Activated T-helper 2 cell treated with anti-CD3 and anti-CD28 coated beads, Interferon-gamma antibody, Interleukin-2, Interleukin-4, amounts not matched to agents 10 μg/mL and 5 μg/mL and 100 μg/mL, durations not matched to agents 14 hours and 24 hours and 36 hours (primary cell): ENCODE results near the gene TMEM222. TPM values are rescaled to one million over a fixed set of nuclear protein-coding genes. Genes with fewer than 3 reads are reported as not detected.
A peak's percentile ranks its signal among the peaks of the same experiment; 100 is the strongest.

ENCODE experiments used
- DNase-seq: peaks from one replicate; pipeline ENCODE4 v3.0.0; 2021; ENCODE audit warnings: low spot score
- H3K27ac Mint-ChIP-seq: one replicate; pipeline ENCODE4 v1.8.0; 2021; ENCODE audit warnings: mixed read lengths
- H3K27me3 Mint-ChIP-seq: one replicate; pipeline ENCODE4 v1.8.0; 2021; ENCODE audit warnings: low read depth, mixed read lengths
- H3K36me3 Mint-ChIP-seq: one replicate; pipeline ENCODE4 v1.8.0; 2021; ENCODE audit warnings: low read depth, mixed read lengths
- H3K4me1 Mint-ChIP-seq: one replicate; pipeline ENCODE4 v1.8.0; 2021; ENCODE audit warnings: low read depth, mixed read lengths
- H3K4me3 Mint-ChIP-seq: one replicate; pipeline ENCODE4 v1.8.0; 2021; ENCODE audit warnings: low read depth, mild to moderate bottlenecking, moderate library complexity, mixed read lengths
- H3K9me3 Mint-ChIP-seq: one replicate; pipeline ENCODE4 v1.8.0; 2021; ENCODE audit warnings: mixed read lengths
- intact Hi-C: fragments of 100-400 bp; cut with micrococcal nuclease; formaldehyde crosslinking; loops from one replicate; pipeline ENCODE4 v1.15.1; 2023
- total RNA-seq: library from RNA; stranded (reverse); gene quantifications from 2 replicates; pipeline ENCODE4 v1.2.3, GENCODE V29; 2022

Gene TMEM222
- total RNA-seq, 1 donor from 2014 or later: 35.7 TPM

DNA sequence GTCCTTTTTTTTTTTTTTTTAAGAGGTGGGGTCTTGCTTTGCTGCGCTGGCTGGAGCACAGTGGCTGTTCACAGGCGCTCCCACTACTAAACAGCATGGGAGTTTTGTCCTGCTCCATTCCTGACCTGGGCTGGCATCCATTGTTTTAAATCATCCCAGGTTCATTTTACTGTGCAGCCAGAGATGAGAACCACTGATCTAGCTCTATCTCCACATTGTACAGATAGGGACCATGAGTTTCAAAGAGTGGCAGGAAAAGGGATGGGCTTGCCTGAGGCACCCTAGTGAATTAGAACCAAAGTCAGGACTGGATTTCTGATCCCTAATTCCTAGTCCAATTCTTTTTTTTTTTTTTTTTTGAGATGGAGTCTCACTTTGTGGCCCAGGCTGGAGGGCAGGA is 7.2 kb upstream of the TMEM222 start:
- no peak overlapping the region for H3K4me3 Mint-ChIP-seq

DNA sequence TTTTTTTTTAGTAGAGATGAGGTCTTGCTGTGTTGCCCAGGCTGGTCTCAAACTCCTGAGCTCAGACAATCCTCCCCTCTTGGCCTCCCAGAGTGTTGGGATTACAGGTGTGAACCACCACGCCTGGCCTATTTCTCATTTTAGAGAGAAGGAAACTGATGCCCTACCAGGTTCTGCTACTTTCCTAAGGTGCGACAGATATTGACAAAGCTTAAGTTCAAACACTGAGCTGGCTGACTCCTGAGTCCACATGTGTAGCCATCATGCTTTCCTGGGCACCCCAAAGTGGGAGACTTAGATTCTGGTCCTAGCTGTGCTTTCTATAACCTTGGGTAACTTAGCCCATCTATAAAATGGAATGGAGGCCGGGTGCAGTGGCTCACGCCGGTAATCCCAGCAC is 5.1 kb upstream of the TMEM222 start:
- Mint-ChIP-seq H3K4me3 (no peak overlapping the region), H3K27ac (no peak overlapping the region), H3K4me1 (peaks cover 6% of the 10 kb centered on the region), H3K27me3 (peaks cover 15% of the 10 kb centered on the region), H3K9me3 (no peaks in the 10 kb centered on the region), H3K36me3 (no peaks in the 10 kb centered on the region)
- intact Hi-C loops: no loop called here
- DNase-seq: no peak

More for the DNA sequence above, 7.2 kb upstream of the TMEM222 start:
- intact Hi-C loops: no loop called here
- no peak overlapping the region for H3K27ac Mint-ChIP-seq
- no peaks in the 10 kb centered on the region for H3K36me3 Mint-ChIP-seq
- H3K9me3 Mint-ChIP-seq: no peaks in the 10 kb centered on the region
- H3K4me1 Mint-ChIP-seq: no peaks in the 10 kb centered on the region
- no peak for DNase-seq
- H3K27me3 Mint-ChIP-seq: peaks cover 15% of the 10 kb centered on the region

DNA sequence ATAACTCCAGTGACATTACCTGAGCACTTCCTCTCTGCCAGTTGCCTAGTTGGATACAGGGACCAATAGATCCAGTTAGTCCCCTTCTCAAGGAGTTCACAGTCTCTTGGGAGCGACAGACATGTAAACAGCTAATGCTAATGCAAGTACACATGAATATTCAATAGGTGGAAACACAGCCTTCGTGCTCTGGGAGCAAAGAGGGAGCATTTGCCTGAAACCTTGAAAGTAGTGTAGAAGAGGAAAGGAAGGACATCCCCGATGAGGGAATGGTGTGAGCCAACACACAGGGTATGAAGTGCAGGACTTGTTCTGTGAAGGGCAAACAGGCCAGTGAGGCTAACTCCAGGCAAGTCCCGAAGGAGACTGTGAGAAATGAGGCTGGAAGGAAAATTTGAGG is 3.8 kb upstream of the TMEM222 start:
- Mint-ChIP-seq H3K4me1 (peaks cover 6% of the 10 kb centered on the region), H3K4me3 (no peak overlapping the region), H3K36me3 (peaks cover 7% of the 10 kb centered on the region), H3K27ac (no peak overlapping the region), H3K27me3 (peaks cover 10% of the 10 kb centered on the region), H3K9me3 (no peaks in the 10 kb centered on the region)
- DNase-seq: no peak
- intact Hi-C loops: no loop called here

DNA sequence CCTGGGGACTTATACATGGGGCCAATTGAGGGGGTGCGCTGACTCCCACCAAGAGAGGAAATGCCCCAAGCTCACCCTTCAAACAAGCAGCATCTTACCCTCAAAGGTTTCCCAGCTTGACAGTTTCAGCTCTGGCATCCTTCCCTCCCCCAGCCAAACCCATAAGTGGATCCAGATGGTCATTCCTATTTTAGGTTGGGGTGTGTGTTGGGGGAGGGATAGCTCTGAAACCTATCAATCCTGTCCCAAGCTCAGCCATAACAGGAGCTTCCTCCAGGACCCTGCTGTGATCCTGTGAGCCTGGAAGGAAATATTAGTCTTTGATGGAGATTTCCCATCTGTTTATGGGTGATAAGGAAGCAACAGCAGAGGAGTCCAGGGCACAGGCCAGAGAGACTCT is 3.4 kb upstream of the TMEM222 start:
- DNase-seq: no peak
- peaks cover 8% of the 10 kb centered on the region for H3K36me3 Mint-ChIP-seq
- H3K27ac Mint-ChIP-seq: no peak overlapping the region
- H3K27me3 Mint-ChIP-seq: peaks cover 7% of the 10 kb centered on the region
- no peaks in the 10 kb centered on the region for H3K9me3 Mint-ChIP-seq
- intact Hi-C loops: no loop called here
- peaks cover 9% of the 10 kb centered on the region for H3K4me1 Mint-ChIP-seq
- no peak overlapping the region for H3K4me3 Mint-ChIP-seq

DNA sequence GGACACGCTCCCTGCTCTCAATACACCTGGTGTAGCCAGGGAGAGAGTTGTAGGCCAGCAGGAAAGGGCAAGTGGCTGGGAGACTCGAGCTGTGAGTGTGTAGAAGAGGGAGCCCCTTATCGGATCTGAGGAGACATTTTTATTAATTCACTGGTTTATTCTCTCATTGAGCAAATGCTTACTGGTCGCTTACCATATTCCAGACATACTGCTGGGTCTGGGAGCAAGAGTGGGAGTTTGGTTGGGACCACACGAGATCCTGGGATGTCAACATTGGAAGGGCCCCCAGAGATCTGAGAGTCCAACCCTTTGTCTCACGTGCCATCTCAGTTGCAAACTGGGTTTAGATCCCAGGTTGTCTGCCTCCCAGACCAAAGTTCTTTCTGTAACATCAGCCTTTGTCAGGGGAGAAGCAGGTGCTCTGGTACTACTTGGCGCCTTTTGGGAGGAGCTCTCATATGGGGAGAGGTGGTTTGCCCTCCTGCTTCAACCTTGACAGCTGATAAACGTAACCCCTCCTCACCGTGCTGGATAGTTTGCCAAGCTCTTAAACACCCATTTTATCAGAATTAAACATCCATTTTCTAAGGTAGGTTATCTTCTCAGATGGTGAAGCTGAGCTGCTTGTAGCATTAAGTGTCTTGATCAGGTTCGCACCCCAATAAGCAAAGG is 742 bp downstream of the TMEM222 start:
- Mint-ChIP-seq H3K4me3 (peak overlapping the region; percentile 97), H3K4me1 (peaks cover 25% of the 10 kb centered on the region), H3K27ac (peak overlapping the region; percentile 90), H3K36me3 (peaks cover 37% of the 10 kb centered on the region), H3K9me3 (no peaks in the 10 kb centered on the region), H3K27me3 (peaks cover 3% of the 10 kb centered on the region)
- intact Hi-C loops: loop anchor here (1.0 to 5.0 kb wide), 3 partner anchors 19 to 450 kb away; partner anchors contain the start of genes FAM76A and STX12
- DNase-seq: no peak

DNA sequence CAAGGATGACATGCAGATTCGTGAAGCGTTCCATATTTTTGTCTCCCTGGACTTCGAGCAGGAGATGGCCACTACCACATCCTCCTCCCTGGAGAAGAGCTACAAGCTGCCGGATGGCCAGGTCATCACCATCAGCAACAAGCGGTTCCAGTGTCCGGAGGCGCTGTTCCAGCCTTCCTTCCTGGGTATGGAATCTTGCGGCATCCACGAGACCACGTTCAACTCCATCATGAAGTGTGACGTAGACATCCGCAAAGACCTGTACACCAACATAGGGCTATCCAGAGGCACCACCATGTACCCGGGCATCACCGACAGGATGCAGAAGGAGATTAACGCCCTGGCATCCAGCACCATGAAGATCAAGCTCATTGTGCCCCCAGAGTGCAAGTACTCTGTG is 3.3 kb downstream of the TMEM222 start:
- H3K27ac Mint-ChIP-seq: no peak overlapping the region
- H3K4me3 Mint-ChIP-seq: no peak overlapping the region
- H3K36me3 Mint-ChIP-seq: peaks cover 54% of the 10 kb centered on the region
- H3K27me3 Mint-ChIP-seq: no peaks in the 10 kb centered on the region
- no peaks in the 10 kb centered on the region for H3K9me3 Mint-ChIP-seq
- DNase-seq: no peak
- peaks cover 36% of the 10 kb centered on the region for H3K4me1 Mint-ChIP-seq
- intact Hi-C loops: no loop called here

DNA sequence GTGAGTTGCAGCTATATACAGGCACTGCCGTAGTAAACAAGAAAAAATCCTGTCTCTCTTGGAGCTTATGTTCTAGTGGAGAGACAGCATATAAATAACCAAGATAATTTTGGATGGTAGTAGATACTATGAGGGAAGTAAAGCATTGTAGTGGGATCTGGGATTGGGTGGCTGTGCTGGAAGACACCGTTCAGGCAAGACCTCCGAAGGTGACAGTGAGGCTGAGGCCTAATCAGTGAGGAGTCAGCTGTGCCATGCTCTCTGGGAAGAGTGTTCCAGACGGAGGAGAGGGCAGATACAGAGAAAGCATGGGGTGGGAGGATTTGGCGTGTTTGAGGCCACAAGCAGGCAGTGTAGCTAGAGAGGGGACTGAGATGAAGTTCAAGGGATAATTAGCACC is 6.0 kb downstream of the TMEM222 start:
- intact Hi-C loops: no loop called here
- Mint-ChIP-seq H3K9me3 (no peaks in the 10 kb centered on the region), H3K36me3 (peaks cover 65% of the 10 kb centered on the region), H3K4me3 (no peak overlapping the region), H3K4me1 (peaks cover 30% of the 10 kb centered on the region), H3K27me3 (no peaks in the 10 kb centered on the region), H3K27ac (no peak overlapping the region)
- DNase-seq: no peak

DNA sequence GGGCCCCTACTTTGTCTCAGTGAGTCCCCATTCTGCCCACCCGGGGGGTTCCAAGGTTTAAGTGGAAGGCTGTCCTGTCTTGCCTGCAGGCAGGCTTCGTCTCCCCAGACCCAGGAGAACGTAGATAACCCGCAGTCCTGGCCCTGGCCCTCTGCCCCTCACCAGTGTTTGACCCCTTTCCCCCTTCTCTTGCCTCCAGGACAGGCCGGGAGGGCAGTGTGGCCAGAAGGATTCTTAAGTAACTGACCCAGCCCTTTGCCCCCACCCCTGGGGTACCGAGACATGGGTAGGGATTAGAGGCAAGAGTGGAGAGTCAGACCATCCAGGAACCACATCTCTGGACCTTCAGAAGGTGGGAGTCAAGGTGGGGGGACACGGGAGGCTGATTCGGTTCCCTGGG is 8.8 kb downstream of the TMEM222 start:
- Mint-ChIP-seq H3K9me3 (no peaks in the 10 kb centered on the region), H3K4me1 (peaks cover 18% of the 10 kb centered on the region), H3K4me3 (no peak overlapping the region), H3K27ac (no peak overlapping the region), H3K36me3 (peaks cover 66% of the 10 kb centered on the region), H3K27me3 (no peaks in the 10 kb centered on the region)
- intact Hi-C loops: no loop called here
- no peak for DNase-seq

DNA sequence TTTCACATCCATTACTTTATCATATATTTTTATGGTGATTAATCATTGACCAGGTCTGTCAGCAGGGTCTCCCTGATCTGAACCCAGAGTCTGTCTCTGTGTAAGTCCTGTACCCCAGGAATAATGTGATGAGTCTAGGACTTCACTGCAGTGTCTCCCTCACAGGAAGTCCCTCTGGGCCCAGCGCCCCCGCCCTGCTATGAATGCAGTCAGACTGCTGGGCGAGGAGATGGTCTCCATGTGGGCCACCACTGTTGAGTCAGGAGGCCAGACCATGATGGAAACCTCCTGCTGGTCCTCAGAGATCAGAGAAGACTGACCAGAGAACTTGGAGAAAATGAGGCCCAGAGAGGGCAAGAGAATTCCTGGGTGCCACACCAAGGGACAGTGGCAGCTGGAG is 9.5 kb downstream of the TMEM222 start:
- Mint-ChIP-seq H3K4me1 (peaks cover 12% of the 10 kb centered on the region), H3K9me3 (no peaks in the 10 kb centered on the region), H3K27me3 (no peaks in the 10 kb centered on the region), H3K27ac (no peak overlapping the region), H3K4me3 (no peak overlapping the region), H3K36me3 (peaks cover 66% of the 10 kb centered on the region)
- DNase-seq: no peak
- intact Hi-C loops: no loop called here

DNA sequence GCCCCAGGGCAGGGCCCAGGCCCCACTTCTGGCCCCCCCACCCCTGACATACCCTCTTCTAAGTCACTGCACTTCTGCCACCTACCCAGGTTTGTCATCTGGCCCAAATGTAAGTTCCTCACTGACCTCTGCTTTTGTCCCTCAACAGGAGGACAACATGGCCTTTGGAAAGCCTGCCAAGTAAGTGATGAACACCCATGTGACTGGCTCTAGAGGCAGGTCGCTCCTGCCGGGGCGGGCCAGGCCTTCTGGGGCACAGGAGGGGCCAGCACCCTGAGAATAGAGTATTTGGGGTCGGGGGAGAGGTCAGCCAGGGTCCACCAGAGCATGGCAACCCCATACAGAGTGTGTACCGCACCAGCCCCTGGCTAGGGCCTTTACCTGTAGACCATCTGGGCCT is 10.0 kb downstream of the TMEM222 start:
- Mint-ChIP-seq H3K4me1 (peaks cover 12% of the 10 kb centered on the region), H3K4me3 (no peak overlapping the region), H3K27me3 (no peaks in the 10 kb centered on the region), H3K27ac (peak overlapping the region; percentile 22), H3K9me3 (no peaks in the 10 kb centered on the region), H3K36me3 (peaks cover 67% of the 10 kb centered on the region)
- no peak for DNase-seq
- intact Hi-C loops: loop anchor here (2.0 kb wide), 1 partner anchor 63 kb away; no protein-coding TSS in a partner anchor

DNA sequence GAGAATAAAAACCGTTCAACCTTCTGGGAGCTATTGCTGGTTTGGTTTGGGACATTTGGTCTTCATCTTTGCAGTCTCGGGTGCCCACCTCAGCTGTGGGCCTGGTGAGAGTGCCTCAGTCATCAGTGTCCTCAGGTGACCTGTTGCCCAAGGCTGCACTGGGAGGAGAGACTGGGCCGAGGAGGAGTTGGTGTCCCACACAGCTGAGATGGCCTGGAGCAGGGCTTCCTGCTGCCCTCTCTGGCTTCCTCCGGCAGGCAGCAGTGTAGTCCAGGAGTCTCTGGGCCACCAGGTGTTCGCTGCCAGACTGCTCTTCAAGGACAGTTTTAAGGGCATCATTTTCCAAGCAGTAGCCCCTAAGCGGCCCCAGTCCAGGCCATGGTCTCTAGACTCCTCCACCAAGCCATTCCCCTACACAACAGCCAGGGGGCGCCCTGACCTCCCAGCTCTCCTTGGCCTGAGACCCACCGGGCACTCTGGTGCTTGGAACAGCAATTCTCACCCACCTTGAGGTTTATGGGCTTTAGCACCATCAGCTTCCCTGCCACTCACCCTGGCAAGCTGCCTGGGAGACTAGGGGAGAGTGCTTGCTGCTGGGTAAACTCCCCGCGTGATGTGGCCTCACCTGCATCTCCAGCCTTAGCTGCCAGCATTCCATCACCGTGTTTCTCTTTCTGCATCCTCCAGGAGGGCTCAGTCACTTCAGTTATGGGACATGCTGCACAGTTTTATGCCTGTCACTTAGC is 10.7 kb downstream of the TMEM222 start:
- Mint-ChIP-seq H3K36me3 (peaks cover 68% of the 10 kb centered on the region), H3K4me3 (no peak overlapping the region), H3K27me3 (no peaks in the 10 kb centered on the region), H3K9me3 (no peaks in the 10 kb centered on the region), H3K4me1 (peaks cover 11% of the 10 kb centered on the region), H3K27ac (no peak overlapping the region)
- peak; percentile 35 for DNase-seq
- intact Hi-C loops: loop anchor here (2.0 kb wide), 1 partner anchor 62 kb away; no protein-coding TSS in a partner anchor

DNA sequence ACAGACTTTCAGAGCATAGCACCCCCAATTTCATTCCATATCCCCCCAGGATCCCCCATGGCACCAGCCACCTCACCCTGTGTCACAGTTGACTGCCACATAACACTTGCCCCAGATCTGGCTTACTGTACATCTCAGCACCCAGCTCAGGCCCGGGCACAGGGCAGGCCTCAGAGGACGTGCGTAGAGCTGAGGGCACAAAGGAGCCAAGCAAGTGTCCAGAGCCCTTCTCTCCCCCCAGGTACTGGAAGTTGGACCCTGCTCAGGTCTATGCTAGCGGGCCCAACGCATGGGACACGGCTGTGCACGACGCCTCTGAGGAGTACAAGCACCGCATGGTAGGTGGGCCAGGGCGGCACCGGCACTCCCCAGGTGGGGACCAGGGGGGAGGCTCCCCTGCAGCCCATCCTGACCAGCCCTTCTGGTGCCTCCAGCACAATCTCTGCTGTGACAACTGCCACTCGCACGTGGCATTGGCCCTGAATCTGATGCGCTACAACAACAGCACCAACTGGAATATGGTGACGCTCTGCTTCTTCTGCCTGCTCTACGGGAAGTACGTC is 11.8 kb downstream of the TMEM222 start:
- no peak overlapping the region for H3K27ac Mint-ChIP-seq
- H3K36me3 Mint-ChIP-seq: peaks cover 60% of the 10 kb centered on the region
- no peak overlapping the region for H3K4me3 Mint-ChIP-seq
- intact Hi-C loops: loop anchor here (2.0 kb wide), 1 partner anchor 61 kb away; no protein-coding TSS in a partner anchor
- no peaks in the 10 kb centered on the region for H3K9me3 Mint-ChIP-seq
- no peak for DNase-seq
- H3K27me3 Mint-ChIP-seq: no peaks in the 10 kb centered on the region
- peaks cover 4% of the 10 kb centered on the region for H3K4me1 Mint-ChIP-seq
